BJ (cell line): ENCODE data around the gene FAM241A. TPM values are rescaled to one million over a fixed set of nuclear protein-coding genes. Genes with fewer than 3 reads are reported as not detected.

Experiments
- CTCF ChIA-PET: fragments of 350-600 bp; formaldehyde crosslinking; extraction: SDS; loops from one replicate; lab custom pipeline; 2021; ENCODE audit warnings: antibody characterized with exemption, inconsistent platforms; lab: Yijun Ruan, JAX
- POLR2A ChIA-PET: fragments of 300-600 bp; sonication (Branson Sonifier 250); formaldehyde crosslinking; extraction: SDS; loops from one replicate; lab custom pipeline; 2021; ENCODE audit warnings: antibody characterized with exemption; lab: Charles Lee
- DNase-seq: peaks from one replicate; pipeline ENCODE4 v3.0.0-alpha.2; 2011; ENCODE audit warnings: low read depth
- H3K27me3 ChIP-seq: 2 replicates; pipeline ENCODE4 v1.6.0; 2011; ENCODE audit warnings: low read length; ENCODE audit not compliant: control insufficient read depth, insufficient read depth
- H3K36me3 ChIP-seq: 2 replicates; pipeline ENCODE4 v1.5.1; 2011; ENCODE audit warnings: low read length; ENCODE audit not compliant: control insufficient read depth, insufficient read depth
- H3K4me3 ChIP-seq: 2 replicates; pipeline ENCODE4 v1.5.1; 2011; ENCODE audit warnings: low read depth, mild to moderate bottlenecking, control low read depth, low read length
- polyA plus RNA-seq: library from polyadenylated mRNA; depleted of rRNA; stranded (reverse); fragments of >200 nt; gene quantifications from 2 replicates; pipeline ENCODE4 v1.2.3, GENCODE V29; 2011
- TF ChIP-seq, protein P1 (sequence below): IDR thresholded peaks from 2 replicates; pipeline ENCODE4 v1.5.1; 2011; ENCODE audit warnings: low read depth, mild to moderate bottlenecking, control low read depth, inconsistent platforms, low read length, moderate library complexity; ENCODE audit not compliant: insufficient read depth

The FAM241A gene
- polyA plus RNA-seq, 1 experiment, result 0.45 TPM

DNA sequence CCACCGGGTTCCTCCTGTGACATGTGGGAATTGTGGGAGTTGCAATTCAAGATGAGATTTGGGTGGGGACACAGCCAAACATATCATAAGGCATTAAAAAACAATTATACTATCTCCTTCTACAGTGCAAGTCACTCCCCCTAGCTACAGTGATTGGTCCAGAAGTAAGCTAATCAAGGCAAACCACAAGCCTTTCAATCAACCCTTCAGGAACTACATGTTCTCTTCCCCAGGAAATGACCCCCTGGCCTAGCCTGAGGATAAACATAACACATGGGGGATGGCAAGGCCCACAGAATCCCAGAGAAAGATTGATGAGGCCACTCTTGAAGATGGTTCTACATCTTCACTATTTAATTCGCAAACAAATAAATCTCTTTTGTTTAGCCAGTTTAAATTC is 25.2 kb upstream of the FAM241A start:
- no peaks in the 10 kb centered on the region for H3K36me3 ChIP-seq
- TF ChIP-seq, protein P1, sequence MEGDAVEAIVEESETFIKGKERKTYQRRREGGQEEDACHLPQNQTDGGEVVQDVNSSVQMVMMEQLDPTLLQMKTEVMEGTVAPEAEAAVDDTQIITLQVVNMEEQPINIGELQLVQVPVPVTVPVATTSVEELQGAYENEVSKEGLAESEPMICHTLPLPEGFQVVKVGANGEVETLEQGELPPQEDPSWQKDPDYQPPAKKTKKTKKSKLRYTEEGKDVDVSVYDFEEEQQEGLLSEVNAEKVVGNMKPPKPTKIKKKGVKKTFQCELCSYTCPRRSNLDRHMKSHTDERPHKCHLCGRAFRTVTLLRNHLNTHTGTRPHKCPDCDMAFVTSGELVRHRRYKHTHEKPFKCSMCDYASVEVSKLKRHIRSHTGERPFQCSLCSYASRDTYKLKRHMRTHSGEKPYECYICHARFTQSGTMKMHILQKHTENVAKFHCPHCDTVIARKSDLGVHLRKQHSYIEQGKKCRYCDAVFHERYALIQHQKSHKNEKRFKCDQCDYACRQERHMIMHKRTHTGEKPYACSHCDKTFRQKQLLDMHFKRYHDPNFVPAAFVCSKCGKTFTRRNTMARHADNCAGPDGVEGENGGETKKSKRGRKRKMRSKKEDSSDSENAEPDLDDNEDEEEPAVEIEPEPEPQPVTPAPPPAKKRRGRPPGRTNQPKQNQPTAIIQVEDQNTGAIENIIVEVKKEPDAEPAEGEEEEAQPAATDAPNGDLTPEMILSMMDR, result no peak
- POLR2A ChIA-PET, result no interaction called here
- CTCF ChIA-PET, result interaction anchor here (0.9 kb wide), 1 partner anchor 21 kb away, joined by 3 read pairs; no protein-coding TSS in a partner anchor
- no peak overlapping the region for H3K4me3 ChIP-seq
- no peak for DNase-seq
- H3K27me3 ChIP-seq, result no peaks in the 10 kb centered on the region

DNA sequence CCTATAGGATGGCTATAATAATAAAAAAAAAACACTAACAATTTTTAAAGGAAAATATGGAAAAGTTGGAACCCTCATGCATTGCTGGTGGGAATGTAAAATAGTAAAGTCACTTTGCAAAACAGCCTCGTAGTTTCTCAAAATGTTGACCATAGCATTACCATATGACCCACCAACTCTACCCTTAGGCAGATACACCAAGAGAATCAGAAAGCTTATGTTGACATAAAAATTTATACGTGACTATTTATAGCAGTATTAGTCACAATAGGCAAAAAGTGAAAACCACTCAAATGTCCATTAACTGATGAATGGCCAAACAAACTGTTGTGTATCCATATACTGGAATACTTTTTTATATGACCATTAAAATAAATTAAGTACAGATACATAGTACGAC is 19.8 kb upstream of the FAM241A start:
- CTCF ChIA-PET, result no interaction called here
- POLR2A ChIA-PET, result no interaction called here
- no peaks in the 10 kb centered on the region for H3K27me3 ChIP-seq
- TF ChIP-seq, protein P1, result no peak
- DNase-seq, result no peak
- H3K36me3 ChIP-seq, result no peaks in the 10 kb centered on the region
- H3K4me3 ChIP-seq, result no peak overlapping the region

DNA sequence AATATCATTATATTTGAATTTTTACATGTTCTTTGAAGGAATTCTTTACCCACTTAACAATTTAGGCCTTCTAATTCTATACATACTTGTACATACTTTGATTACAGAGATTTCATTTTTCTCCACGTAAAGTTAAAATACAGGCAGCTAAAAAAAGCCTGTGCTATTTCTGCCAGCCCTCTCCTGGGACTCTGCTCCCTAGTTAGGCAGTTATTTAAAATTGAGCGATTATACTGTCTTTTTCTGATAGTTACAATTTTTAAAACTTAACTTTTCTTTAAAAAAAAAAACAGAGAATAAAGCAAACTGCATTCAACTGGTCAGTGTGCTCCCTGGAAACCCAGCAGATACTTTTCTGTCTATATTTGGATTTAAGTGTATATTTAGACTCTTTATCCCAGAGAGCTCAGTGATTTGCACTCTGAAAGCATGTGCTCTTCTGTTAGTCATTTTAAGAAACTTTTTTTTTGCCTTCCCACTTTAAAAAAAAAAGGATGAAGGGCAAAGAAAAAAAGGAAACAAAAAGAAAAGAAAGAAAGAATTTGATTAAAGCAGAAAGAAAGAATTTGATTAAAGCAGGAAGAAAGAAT is 18.1 kb upstream of the FAM241A start:
- TF ChIP-seq, protein P1, result no peak
- H3K27me3 ChIP-seq, result no peaks in the 10 kb centered on the region
- CTCF ChIA-PET, result no interaction called here
- no peaks in the 10 kb centered on the region for H3K36me3 ChIP-seq
- H3K4me3 ChIP-seq, result no peak overlapping the region
- DNase-seq, result no peak
- POLR2A ChIA-PET, result no interaction called here

DNA sequence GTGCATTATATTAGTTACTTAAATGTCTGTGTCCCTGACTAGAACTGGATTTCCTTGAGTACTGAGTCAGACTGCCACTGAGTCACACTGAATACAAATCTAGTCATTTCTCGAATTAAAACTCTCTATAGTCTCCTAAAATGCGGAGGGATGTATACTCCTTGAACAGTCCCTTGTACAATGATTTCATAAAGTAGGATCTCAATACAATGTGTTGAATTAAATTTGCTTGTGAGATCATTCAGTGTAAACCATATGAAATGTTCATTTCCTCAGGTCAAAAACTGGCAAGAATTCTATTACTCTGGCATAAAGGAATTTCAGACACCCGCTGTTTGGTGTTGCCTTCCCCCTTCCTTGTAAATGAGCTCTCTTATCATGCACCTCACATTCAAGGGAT is 17.5 kb upstream of the FAM241A start:
- POLR2A ChIA-PET, result no interaction called here

DNA sequence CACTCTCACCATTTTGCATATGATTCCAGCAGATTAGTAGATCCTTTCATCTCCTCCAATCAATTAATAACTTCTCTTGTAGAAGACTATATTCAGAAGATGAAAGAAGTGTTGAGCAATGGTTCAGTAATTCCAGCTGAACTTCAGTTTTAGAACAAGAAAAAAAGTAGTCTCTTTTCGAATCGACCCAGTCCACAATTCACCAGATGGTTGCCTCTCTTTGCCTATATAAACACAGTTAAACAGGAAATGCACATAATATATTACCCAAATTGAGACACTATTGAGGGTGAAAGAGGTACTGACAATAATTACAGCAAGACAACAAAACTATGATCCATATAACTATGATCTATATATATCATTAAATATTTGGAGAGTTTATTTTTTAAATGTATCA is 16.8 kb upstream of the FAM241A start:
- H3K27me3 ChIP-seq, result no peaks in the 10 kb centered on the region
- ChIA-PET CTCF (no interaction called here), POLR2A (no interaction called here)
- no peak overlapping the region for H3K4me3 ChIP-seq
- DNase-seq, result no peak
- no peaks in the 10 kb centered on the region for H3K36me3 ChIP-seq
- TF ChIP-seq, protein P1, result no peak

More for the DNA sequence above, 17.5 kb upstream of the FAM241A start:
- H3K4me3 ChIP-seq, result no peak overlapping the region
- DNase-seq, result no peak
- no peaks in the 10 kb centered on the region for H3K27me3 ChIP-seq
- CTCF ChIA-PET, result no interaction called here
- no peaks in the 10 kb centered on the region for H3K36me3 ChIP-seq
- TF ChIP-seq, protein P1, result no peak
